H9 (cell line): ENCODE data around the gene TADA2A. TPM values are rescaled to one million over a fixed set of nuclear protein-coding genes. Genes with fewer than 3 reads are reported as not detected.

Experiments used
- DNase-seq: peaks from one replicate; pipeline ENCODE4 v3.0.0-alpha.2; 2017
- H2AFZ ChIP-seq: one replicate; pipeline ENCODE4 v1.6.1; 2013; ENCODE audit warnings: mild to moderate bottlenecking, low read length, control low read depth, moderate library complexity
- H2AK5ac ChIP-seq: 2 replicates; pipeline ENCODE4 v1.6.1; 2013; ENCODE audit warnings: low read length, control low read depth, mixed read lengths; ENCODE audit not compliant: insufficient read length
- H2BK120ac ChIP-seq: one replicate; pipeline ENCODE4 v1.6.1; 2013; ENCODE audit warnings: low read depth, mild to moderate bottlenecking, low read length, control low read depth, inconsistent platforms; ENCODE audit not compliant: poor library complexity, severe bottlenecking
- H2BK12ac ChIP-seq: 2 replicates; pipeline ENCODE4 v1.6.1; 2013; ENCODE audit warnings: low read length, control low read depth, mixed read lengths, low read depth; ENCODE audit not compliant: insufficient read length
- H2BK15ac ChIP-seq: 2 replicates; pipeline ENCODE4 v1.6.1; 2013; ENCODE audit warnings: low read depth, low read length, control low read depth
- H2BK20ac ChIP-seq: one replicate; pipeline ENCODE4 v1.6.1; 2013; ENCODE audit warnings: low read depth, mild to moderate bottlenecking, low read length, control low read depth, inconsistent platforms; ENCODE audit not compliant: poor library complexity, severe bottlenecking
- H2BK5ac ChIP-seq: 2 replicates; pipeline ENCODE4 v1.6.1; 2013; ENCODE audit warnings: low read length, control low read depth, mixed read lengths; ENCODE audit not compliant: insufficient read length
- H3K14ac ChIP-seq: 2 replicates; pipeline ENCODE4 v1.6.1; 2013; ENCODE audit warnings: low read length, control low read depth; ENCODE audit not compliant: insufficient read depth
- H3K18ac ChIP-seq: 2 replicates; pipeline ENCODE4 v1.6.1; 2013; ENCODE audit warnings: low read depth, mild to moderate bottlenecking, mixed read lengths, low read length, control low read depth; ENCODE audit not compliant: insufficient read length
- H3K23ac ChIP-seq: 2 replicates; pipeline ENCODE4 v1.6.1; 2013; ENCODE audit warnings: low read length, control low read depth, mixed read lengths, low read depth; ENCODE audit not compliant: insufficient read length
- H3K23me2 ChIP-seq: 2 replicates; pipeline ENCODE4 v1.6.1; 2013; ENCODE audit warnings: low read depth, mild to moderate bottlenecking, mixed read lengths, low read length, control low read depth; ENCODE audit not compliant: insufficient read length, poor library complexity, severe bottlenecking
- H3K27ac ChIP-seq: 2 replicates; pipeline ENCODE4 v1.5.1; 2013; ENCODE audit warnings: low read length, control low read depth, mixed read lengths, low read depth; ENCODE audit not compliant: insufficient read length
- H3K27me3 ChIP-seq: 2 replicates; pipeline ENCODE4 v1.6.1; 2013; ENCODE audit warnings: low read length, control low read depth, inconsistent platforms; ENCODE audit not compliant: insufficient read depth
- H3K4ac ChIP-seq: 2 replicates; pipeline ENCODE4 v1.6.1; 2013; ENCODE audit warnings: low read depth, mild to moderate bottlenecking, control low read depth, inconsistent platforms, low read length, moderate library complexity
- H3K4me1 ChIP-seq: 2 replicates; pipeline ENCODE4 v1.6.1; 2013; ENCODE audit warnings: low read length, control low read depth, inconsistent platforms; ENCODE audit not compliant: insufficient read depth
- H3K4me2 ChIP-seq: 2 replicates; pipeline ENCODE4 v1.6.1; 2013; ENCODE audit warnings: low read length, control low read depth, mixed read lengths; ENCODE audit not compliant: insufficient read length, insufficient read depth
- H3K56ac ChIP-seq: 2 replicates; pipeline ENCODE4 v1.6.1; 2013; ENCODE audit warnings: low read depth, mild to moderate bottlenecking, mixed read lengths, low read length, control low read depth; ENCODE audit not compliant: insufficient read length
- H3K79me1 ChIP-seq: 2 replicates; pipeline ENCODE4 v1.6.1; 2013; ENCODE audit warnings: low read depth, mild to moderate bottlenecking, moderate library complexity, low read length, control low read depth, inconsistent platforms; ENCODE audit not compliant: insufficient read depth, poor library complexity, severe bottlenecking
- H3K79me2 ChIP-seq: 2 replicates; pipeline ENCODE4 v1.6.1; 2013; ENCODE audit warnings: low read length, control low read depth, inconsistent platforms; ENCODE audit not compliant: insufficient read depth
- H3K9ac ChIP-seq: 2 replicates; pipeline ENCODE4 v1.6.1; 2013; ENCODE audit warnings: low read length, control low read depth, mixed read lengths; ENCODE audit not compliant: insufficient read length; ENCODE audit errors: extremely low read depth
- H3K9me3 ChIP-seq: one replicate; pipeline ENCODE4 v1.6.1; 2013; ENCODE audit warnings: low read depth, low read length, inconsistent platforms; ENCODE audit not compliant: control insufficient read depth
- H3T11ph ChIP-seq: one replicate; pipeline ENCODE4 v1.6.1; 2013; ENCODE audit warnings: mild to moderate bottlenecking, low read length, control low read depth, inconsistent platforms
- H4K20me1 ChIP-seq: one replicate; pipeline ENCODE4 v1.6.1; 2013; ENCODE audit not compliant: control insufficient read depth, insufficient read length, insufficient read depth
- H4K5ac ChIP-seq: 2 replicates; pipeline ENCODE4 v1.6.1; 2013; ENCODE audit warnings: low read depth, mild to moderate bottlenecking, mixed read lengths, low read length, control low read depth; ENCODE audit not compliant: insufficient read length
- H4K8ac ChIP-seq: replicated peaks from 2 replicates; pipeline ENCODE4 v1.6.1; 2013; ENCODE audit warnings: low read length, control low read depth, mixed read lengths, low read depth; ENCODE audit not compliant: insufficient read length
- H4K91ac ChIP-seq: 2 replicates; pipeline ENCODE4 v1.6.1; 2013; ENCODE audit warnings: low read depth, mild to moderate bottlenecking, moderate library complexity, mixed read lengths, low read length, control low read depth; ENCODE audit not compliant: insufficient read length
- H3K27ac Mint-ChIP-seq, 3 experiments: 2 replicates in 2 of 3; 3 replicates in 1 of 3; pipeline ENCODE4 v1.8.0; 2020 to 2021; ENCODE audit warnings: mixed read lengths in 3 of 3, mild to moderate bottlenecking in 1 of 3, moderate library complexity in 1 of 3
- H3K27me3 Mint-ChIP-seq: 2 replicates; pipeline ENCODE4 v1.8.0; 2021; ENCODE audit warnings: low read depth, mild to moderate bottlenecking, moderate library complexity, mixed read lengths
- H3K36me3 Mint-ChIP-seq, 3 experiments: 2 replicates in 2 of 3; 3 replicates in 1 of 3; pipeline ENCODE4 v1.8.0; 2020 to 2021; ENCODE audit warnings: low read depth in 3 of 3, mixed read lengths in 3 of 3; ENCODE audit not compliant: insufficient read depth in 1 of 3
- H3K4me1 Mint-ChIP-seq, 2 experiments: 2 replicates each; pipeline ENCODE4 v1.8.0; 2020; ENCODE audit warnings: mixed read lengths in 2 of 2
- H3K4me3 Mint-ChIP-seq, 2 experiments: 2 replicates in 1 of 2; 3 replicates in 1 of 2; pipeline ENCODE4 v1.8.0; 2020 to 2021; ENCODE audit warnings: mild to moderate bottlenecking in 2 of 2, mixed read lengths in 2 of 2, moderate library complexity in 1 of 2
- H3K9me3 Mint-ChIP-seq, 2 experiments: 2 replicates in 1 of 2; 3 replicates in 1 of 2; pipeline ENCODE4 v1.8.0; 2020; ENCODE audit warnings: mild to moderate bottlenecking in 2 of 2, mixed read lengths in 2 of 2, moderate library complexity in 1 of 2
- CTCF ChIP-seq: fragments of 200-600 bp; sonication (generic); conservative IDR thresholded peaks from 3 replicates; pipeline ENCODE4 v1.8.0; 2021; ENCODE audit warnings: antibody characterized with exemption, mild to moderate bottlenecking
- WGBS: extraction: QIAGEN DNeasy Blood & Tissue Kit; methylation state at CpG from one replicate; pipeline ENCODE4 v1.1.7; 2013; ENCODE audit warnings: missing lambda C conversion rate, low lambda C conversion rate, mixed read lengths; ENCODE audit not compliant: insufficient read length; ENCODE audit errors: extremely low coverage; 5-methylcytosine and 5-hydroxymethylcytosine counted together
- total RNA-seq: library from RNA; stranded (reverse); gene quantifications from 2 replicates; pipeline ENCODE4 v1.2.1, GENCODE V29; 2021

Gene TADA2A
- total RNA-seq, 1 experiment from 2014 or later, result 20.9 TPM

GRCh38 chr17:37488009-37488604 is 81.4 kb downstream of the TADA2A start:
- no peak for DNase-seq

More at GRCh38 chr17:37488009-37488604, 81.4 kb downstream of the TADA2A start:
- H3K4ac ChIP-seq, result no peak overlapping the region
- H3K14ac ChIP-seq, result no peak overlapping the region
- H3K27ac Mint-ChIP-seq, result peak overlapping the region in 1 of 3 experiments; percentile 1; a peak in 2 of 7 replicates
- no peak overlapping the region for H3K56ac ChIP-seq
- peak overlapping the region; percentile 73 for H3K4me2 ChIP-seq
- H3K79me1 ChIP-seq, result no peaks in the 10 kb centered on the region
- no peaks in the 10 kb centered on the region for H3K9me3 ChIP-seq
- no peak overlapping the region for H4K8ac ChIP-seq
- no peak overlapping the region for H3K23ac ChIP-seq
- H2AK5ac ChIP-seq, result no peak overlapping the region
- H3K36me3 Mint-ChIP-seq, result peaks cover 0 to 3% (median 0%) of the 10 kb centered on the region in 3 experiments; a peak in 3 of 7 replicates
- H3K9me3 Mint-ChIP-seq, result no peaks in the 10 kb centered on the region
- H3K4me1 ChIP-seq, result peaks cover 12% of the 10 kb centered on the region
- H3K4me1 Mint-ChIP-seq, result peaks cover 41% of the 10 kb centered on the region in 2 experiments
- H3T11ph ChIP-seq, result no peak overlapping the region
- no peaks in the 10 kb centered on the region for H3K27me3 ChIP-seq
- no peak overlapping the region for H3K9ac ChIP-seq
- WGBS, result 100% methylated on average over 2 of the region's 7 CpGs
- peak overlapping the region; percentile 79 to 89 for H3K4me3 Mint-ChIP-seq
- H3K79me2 ChIP-seq, result no peaks in the 10 kb centered on the region
- no peak overlapping the region for H4K91ac ChIP-seq
- H4K5ac ChIP-seq, result no peak overlapping the region
- peaks cover 12% of the 10 kb centered on the region for H3K27me3 Mint-ChIP-seq
- no peak overlapping the region for H2BK5ac ChIP-seq
- H3K27ac ChIP-seq, result no peak overlapping the region
- TF ChIP-seq CTCF, result no peak
- no peak overlapping the region for H2AFZ ChIP-seq
- H2BK12ac ChIP-seq, result no peak overlapping the region
- peak overlapping the region; percentile 10 for H3K18ac ChIP-seq
- H3K23me2 ChIP-seq, result peaks cover 17% of the 10 kb centered on the region
- H2BK120ac ChIP-seq, result no peak overlapping the region
- H4K20me1 ChIP-seq, result no peaks in the 10 kb centered on the region
- H2BK15ac ChIP-seq, result no peak overlapping the region
- no peak overlapping the region for H2BK20ac ChIP-seq
